ENCODE results near the gene TULP4. TPM values are rescaled to one million over a fixed set of nuclear protein-coding genes. Genes with fewer than 3 reads are reported as not detected.
"Not testable (repeated sequence)": the region's sequence is repeated elsewhere in the genome, so short reads cannot be mapped to it uniquely, and the experiment has no call there.

The TULP4 gene
- polyA plus RNA-seq, 3 donors, result 6.5 to 10.6 (median 7.9) TPM

- Histone ChIP-seq H3K36me3 (replicated peaks in 1 of 2; ENCODE audit: control insufficient read depth in 1 of 2, insufficient read depth in 2 of 2, low read length in 2 of 2) (no peaks in the 10 kb centered on the region), H3K4me1 (ENCODE audit: control insufficient read depth in 1 of 2, insufficient read depth in 2 of 2, low read length in 2 of 2) (no peaks in the 10 kb centered on the region), H3K27ac (ENCODE audit: low read depth in 1 of 2, low read length in 2 of 2) (no peak overlapping the region), H3K79me2 (ENCODE audit: insufficient read depth, low read length) (no peaks in the 10 kb centered on the region), H3K4me3 (replicated peaks in 1 of 3; ENCODE audit: low read depth in 2 of 3, low read length in 3 of 3) (no peak overlapping the region), H4K20me1 (ENCODE audit: insufficient read depth, low read length) (no peaks in the 10 kb centered on the region), H3K9ac (ENCODE audit: insufficient read depth, low read length, poor library complexity, severe bottlenecking) (no peak overlapping the region), H3K27me3 (ENCODE audit: control insufficient read depth in 2 of 2, insufficient read depth in 2 of 2, low read length in 2 of 2) (peaks cover 0 to 13% of the 10 kb centered on the region in 2 donors), H3K4me2 (replicated peaks; ENCODE audit: extremely low read depth, low read length, poor library complexity, severe bottlenecking) (no peak overlapping the region), H3K9me3 (replicated peaks in 1 of 2; ENCODE audit: control insufficient read depth in 1 of 2, insufficient read depth in 1 of 2, low read length in 2 of 2) (no peaks in the 10 kb centered on the region), H2AFZ (ENCODE audit: insufficient read depth, low read depth, low read length, poor library complexity, severe bottlenecking) (no peak overlapping the region)
- Mint-ChIP-seq H3K27me3 (ENCODE audit: low read depth in 3 of 3) (peaks cover 12 to 32% (median 17%) of the 10 kb centered on the region in 3 donors), H3K4me1 (no peaks in the 10 kb centered on the region), H3K36me3 (no peaks in the 10 kb centered on the region), H3K27ac (no peak overlapping the region), H3K9me3 (peaks cover 0 to 9% (median 6%) of the 10 kb centered on the region in 7 donors), H3K4me3 (no peak overlapping the region)
- 97% methylated on average over 15 of the region's 15 CpGs for WGBS (ENCODE audit: insufficient coverage)
- no peak for DNase-seq
- intact Hi-C loops (cut with micrococcal nuclease), result no loop called here
- TF ChIP-seq CTCF (IDR thresholded peaks at IDR 0.05), result no peak
Measured at GRCh38 chr6:158524311-158524710, 212.0 kb downstream of the TULP4 start.

- H2AFZ ChIP-seq (ENCODE audit: insufficient read depth, low read depth, low read length, poor library complexity, severe bottlenecking); H3K27ac ChIP-seq (ENCODE audit: low read depth in 1 of 2, low read length in 2 of 2); H3K36me3 ChIP-seq (replicated peaks in 1 of 2; ENCODE audit: control insufficient read depth in 1 of 2, insufficient read depth in 2 of 2, low read length in 2 of 2); H4K20me1 ChIP-seq (ENCODE audit: insufficient read depth, low read length); H3K4me1 Mint-ChIP-seq; intact Hi-C loops (cut with micrococcal nuclease); H3K36me3 Mint-ChIP-seq; H3K4me3 ChIP-seq (replicated peaks in 1 of 3; ENCODE audit: low read depth in 2 of 3, low read length in 3 of 3); H3K27ac Mint-ChIP-seq; H3K4me2 ChIP-seq (replicated peaks; ENCODE audit: extremely low read depth, low read length, poor library complexity, severe bottlenecking); H3K27me3 ChIP-seq (ENCODE audit: control insufficient read depth in 2 of 2, insufficient read depth in 2 of 2, low read length in 2 of 2); H3K4me1 ChIP-seq (ENCODE audit: control insufficient read depth in 1 of 2, insufficient read depth in 2 of 2, low read length in 2 of 2); H3K4me3 Mint-ChIP-seq; H3K79me2 ChIP-seq (ENCODE audit: insufficient read depth, low read length); DNase-seq; H3K9ac ChIP-seq (ENCODE audit: insufficient read depth, low read length, poor library complexity, severe bottlenecking); H3K9me3 ChIP-seq (replicated peaks in 1 of 2; ENCODE audit: control insufficient read depth in 1 of 2, insufficient read depth in 1 of 2, low read length in 2 of 2): not testable (repeated sequence)
- peaks cover 10 to 40% (median 16%) of the 10 kb centered on the region in 3 donors for H3K27me3 Mint-ChIP-seq (ENCODE audit: low read depth in 3 of 3)
- no CpG with 5 or more reads among the region's 1 CpG for WGBS (ENCODE audit: insufficient coverage)
- peaks cover 0 to 11% (median 6%) of the 10 kb centered on the region in 7 donors for H3K9me3 Mint-ChIP-seq
Measured at GRCh38 chr6:158527858-158528257, 215.6 kb downstream of the TULP4 start.
